Epidermal melanocyte (primary cell): ENCODE data around the gene LZTFL1.

Experiments used
- DNase-seq: peaks from one replicate; pipeline ENCODE4 v3.0.0; 2011; ENCODE audit warnings: low spot score; ENCODE audit not compliant: insufficient read length

LZTFL1 gene, protein sequence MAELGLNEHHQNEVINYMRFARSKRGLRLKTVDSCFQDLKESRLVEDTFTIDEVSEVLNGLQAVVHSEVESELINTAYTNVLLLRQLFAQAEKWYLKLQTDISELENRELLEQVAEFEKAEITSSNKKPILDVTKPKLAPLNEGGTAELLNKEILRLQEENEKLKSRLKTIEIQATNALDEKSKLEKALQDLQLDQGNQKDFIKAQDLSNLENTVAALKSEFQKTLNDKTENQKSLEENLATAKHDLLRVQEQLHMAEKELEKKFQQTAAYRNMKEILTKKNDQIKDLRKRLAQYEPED

DNA sequence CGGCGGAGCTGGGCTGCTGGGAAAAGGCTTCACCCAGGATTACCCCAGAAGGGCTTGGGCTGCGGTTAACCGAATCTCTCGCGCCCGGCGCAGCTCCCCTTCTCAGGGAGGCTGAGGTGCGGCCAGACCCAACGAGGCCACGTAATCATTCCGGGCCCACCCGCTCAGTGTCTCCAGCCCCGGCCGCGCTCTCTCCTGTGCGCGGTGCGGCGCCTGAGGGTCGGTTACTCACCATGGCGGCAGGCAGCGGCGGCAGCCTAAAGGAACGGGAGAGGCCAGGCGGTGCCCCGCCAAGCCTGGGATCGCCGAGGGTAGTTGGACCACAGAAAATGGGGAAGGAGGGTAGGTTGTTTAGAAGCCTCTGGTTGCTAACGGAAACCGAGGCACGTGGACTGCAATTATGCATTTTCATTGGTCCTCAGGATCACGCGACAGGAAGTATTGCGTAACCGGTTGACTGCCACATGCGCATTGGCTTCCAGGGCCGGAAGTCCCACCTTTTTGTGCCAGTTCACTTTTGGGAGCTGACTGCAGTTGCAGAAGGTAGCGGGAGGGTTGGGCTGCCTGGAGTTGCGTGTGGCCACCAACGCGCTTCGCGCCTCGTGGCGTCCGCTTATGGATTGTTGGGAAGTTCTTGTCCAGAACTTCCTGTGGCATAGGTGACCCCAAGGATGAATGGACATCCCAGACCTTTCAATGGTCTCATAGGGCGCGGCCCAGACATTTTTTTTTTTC, at the start of gene LZTFL1:
TSS of gene LZTFL1 (minus strand) at position 363 of the 735 bp plus-strand sequence. CDS start at position 235, 128 bp downstream.
- DNase-seq: peak; percentile 87

DNA sequence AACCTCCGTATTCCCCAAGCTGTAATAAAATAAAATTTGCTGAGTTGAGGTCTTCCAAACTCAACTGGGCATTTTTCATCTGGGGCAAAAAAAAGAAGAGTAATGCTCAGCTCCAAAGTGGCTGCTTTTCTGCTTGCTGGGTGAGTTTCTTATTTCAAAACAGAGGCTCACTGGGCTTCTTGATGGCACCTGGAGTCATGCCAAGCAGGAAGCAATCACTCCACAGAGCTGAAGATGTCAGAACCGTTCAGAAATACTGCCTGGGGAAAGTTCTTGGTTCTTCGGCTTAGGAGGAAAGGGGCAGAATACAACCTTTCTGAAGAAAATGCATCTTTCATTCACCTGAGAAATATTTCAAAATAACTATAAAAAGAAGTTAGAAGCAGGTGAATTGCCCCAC, 48.5 kb upstream of the LZTFL1 start:
- DNase-seq: no peak

DNA sequence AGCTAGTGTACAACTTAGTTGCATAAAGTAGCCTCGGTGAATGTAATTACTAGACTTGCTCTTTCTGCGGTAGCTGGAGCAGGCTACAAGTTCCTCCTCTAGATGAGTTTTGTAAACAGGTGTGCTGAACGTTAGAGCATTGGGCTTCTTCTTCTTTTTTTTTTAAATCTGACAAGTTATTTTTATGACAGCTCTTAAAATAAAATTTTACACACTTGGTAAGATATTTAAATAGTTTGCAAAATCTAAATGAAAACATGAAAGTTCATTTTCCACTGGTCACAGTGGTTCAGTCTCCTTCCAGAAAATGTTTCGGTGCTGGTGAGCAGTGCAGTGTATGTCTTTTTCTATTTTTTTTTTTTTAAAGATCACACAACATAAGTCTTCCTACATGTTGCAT, 47.4 kb upstream of the LZTFL1 start:
- DNase-seq: no peak

DNA sequence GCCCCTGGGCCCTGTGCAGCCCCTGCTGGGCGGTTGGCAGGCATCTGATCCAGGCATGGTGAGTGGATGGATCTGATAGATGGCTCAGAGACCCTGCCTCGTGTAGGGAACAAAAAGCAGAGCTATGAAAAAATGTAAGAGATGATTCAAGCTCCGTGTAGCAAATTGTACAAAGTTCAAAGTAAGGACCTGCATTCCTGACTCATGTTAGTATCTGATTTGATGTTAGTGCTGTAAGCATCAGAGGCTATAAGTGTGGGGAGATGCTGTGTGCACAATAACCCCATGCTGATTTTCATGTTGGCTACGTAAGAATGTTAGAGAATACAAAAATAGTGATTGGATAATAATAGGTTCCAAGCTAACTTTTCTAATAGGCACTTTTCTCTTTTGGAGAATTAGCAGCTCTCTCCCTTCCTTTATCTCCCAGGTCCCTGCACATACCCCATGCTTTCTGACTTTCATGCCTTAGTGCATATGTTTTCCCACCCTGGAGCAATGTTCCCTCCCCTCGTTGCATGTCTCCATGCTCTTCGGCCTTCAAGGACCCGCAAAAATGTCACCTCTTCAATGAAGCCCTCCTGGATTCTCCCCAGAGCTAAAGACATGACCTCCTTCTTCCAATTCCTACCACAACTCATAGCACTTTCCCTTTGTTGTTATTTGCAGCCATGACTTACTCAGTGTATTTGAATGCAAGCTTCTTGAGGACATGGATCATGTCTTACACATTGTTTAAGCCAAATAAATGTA, 46.0 kb upstream of the LZTFL1 start:
- DNase-seq: no peak

DNA sequence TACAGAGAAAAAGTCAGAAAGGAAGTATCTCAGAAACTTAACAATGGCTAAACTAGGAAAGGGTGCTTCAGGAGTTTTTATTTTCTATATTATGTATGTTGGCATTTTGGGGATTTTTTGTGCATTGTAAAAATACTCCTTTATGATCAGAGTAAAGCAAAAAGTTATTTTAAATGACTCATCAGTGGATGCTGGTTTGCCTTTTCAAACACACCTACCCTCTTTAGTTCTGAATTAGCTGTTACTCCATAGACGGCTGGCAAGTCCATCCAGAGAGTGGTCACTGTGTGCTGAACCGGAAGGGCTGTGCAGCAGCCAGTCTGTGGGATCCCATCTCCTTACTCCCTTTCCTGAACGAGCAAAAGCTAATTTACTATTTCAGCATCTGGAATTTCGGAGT, 45.4 kb upstream of the LZTFL1 start:
- no peak for DNase-seq

GRCh38 chr3:45885979-45886705, 44.2 kb upstream of the LZTFL1 start, which contains the start of gene CCR9:
TSS of gene CCR9 (plus strand) at chr3:45886543. CDS start at chr3:45894934, 8,391 bp downstream.
- DNase-seq: no peak

GRCh38 chr3:45884368-45885201, 42.7 kb upstream of the LZTFL1 start:
- no peak for DNase-seq

GRCh38 chr3:45881078-45882022, 39.4 kb upstream of the LZTFL1 start:
- no peak for DNase-seq

- DNase-seq: no peak
Observed at GRCh38 chr3:45880725-45881077, 38.8 kb upstream of the LZTFL1 start.

DNA sequence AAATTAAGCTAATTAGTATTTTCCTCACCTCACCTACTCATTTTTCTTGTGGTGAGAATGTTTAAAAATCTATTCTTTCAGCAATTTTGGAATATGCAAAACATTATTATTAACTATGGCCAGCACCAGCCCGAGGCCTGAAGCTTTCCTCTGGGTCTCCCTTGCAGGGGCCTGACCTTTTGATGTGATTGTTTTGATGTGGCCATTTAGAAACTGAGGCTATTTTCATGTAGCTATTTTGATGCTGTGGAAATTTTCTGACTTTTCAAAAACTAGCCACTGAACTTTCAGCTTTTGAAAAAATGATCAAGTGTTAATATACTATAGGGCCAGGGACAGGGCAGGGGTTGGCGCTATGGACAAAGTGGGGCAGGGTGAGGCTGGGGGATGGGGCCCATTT, 36.2 kb upstream of the LZTFL1 start:
- no peak for DNase-seq

GRCh38 chr3:45874677-45875346, 32.9 kb upstream of the LZTFL1 start:
- DNase-seq: no peak

GRCh38 chr3:45873638-45874037, 31.7 kb upstream of the LZTFL1 start:
- DNase-seq: no peak

DNA sequence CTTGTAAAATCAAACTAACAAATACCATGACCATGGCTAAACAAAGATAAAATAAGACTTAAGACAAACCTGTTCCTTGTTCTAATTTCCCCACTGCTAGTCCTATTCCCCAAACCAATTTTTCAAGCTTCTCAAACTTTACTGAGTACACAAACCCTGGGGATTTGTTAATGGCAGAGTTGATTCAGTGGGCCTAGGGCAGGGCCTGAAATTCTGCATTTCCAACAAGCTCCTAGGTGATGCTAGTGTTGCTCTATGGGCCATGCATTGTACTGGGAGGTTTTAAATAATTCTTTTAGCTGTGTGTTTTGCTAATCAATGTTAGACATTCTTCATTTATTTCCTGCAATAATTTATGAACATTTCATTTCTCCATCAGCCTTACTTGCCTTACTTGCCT, 31.1 kb upstream of the LZTFL1 start:
- no peak for DNase-seq

DNA sequence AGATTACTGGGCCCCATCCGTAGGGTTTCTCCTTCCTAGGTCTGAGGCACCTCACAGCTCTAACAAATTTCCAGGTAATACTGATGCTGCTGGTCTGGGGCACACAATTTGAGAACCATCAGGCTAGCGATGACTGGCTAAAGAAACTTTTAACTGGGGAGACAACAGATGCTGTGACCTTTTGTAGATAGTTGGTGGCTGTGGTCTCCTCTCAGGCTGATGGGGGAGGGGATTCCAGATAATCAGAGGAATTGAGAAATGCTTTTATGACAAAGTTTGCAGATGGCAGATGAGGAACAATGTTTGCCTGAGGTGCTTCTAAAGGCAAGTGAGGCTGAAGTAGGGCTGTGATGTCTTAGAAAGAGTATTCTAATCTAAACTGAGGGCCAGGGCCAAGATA, 30.6 kb upstream of the LZTFL1 start:
- no peak for DNase-seq

DNA sequence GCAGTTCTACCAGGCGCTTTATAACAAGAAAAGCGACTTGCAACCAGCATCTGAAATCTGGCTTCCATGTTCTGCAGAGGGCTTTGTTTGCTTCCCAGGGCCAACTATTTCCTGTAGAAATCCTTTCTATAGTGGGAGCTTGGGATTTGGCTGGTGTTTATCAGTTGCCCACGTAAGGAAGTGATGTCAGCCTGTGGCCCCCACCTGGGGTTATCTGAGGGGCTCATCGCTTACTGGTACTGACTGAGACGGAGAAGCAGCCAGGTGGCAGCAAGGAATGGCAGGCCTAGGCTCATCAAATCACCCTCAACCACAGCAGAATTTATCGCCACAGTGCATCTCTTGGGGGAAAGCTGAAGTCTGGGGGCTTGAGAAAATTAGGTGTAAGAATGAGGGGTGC, 29.9 kb upstream of the LZTFL1 start:
- no peak for DNase-seq

- no peak for DNase-seq
Observed at GRCh38 chr3:45870099-45870498, 28.2 kb upstream of the LZTFL1 start.

GRCh38 chr3:45869638-45870037, 27.7 kb upstream of the LZTFL1 start:
- DNase-seq: no peak

- no peak for DNase-seq
Observed at GRCh38 chr3:45868650-45869049, 26.7 kb upstream of the LZTFL1 start.

- DNase-seq: no peak
Observed at GRCh38 chr3:45868213-45868612, 26.3 kb upstream of the LZTFL1 start.
